NCI-H128 (cell line): ENCODE measurements around the gene SMAP2.
A peak's percentile ranks its signal among the peaks of the same experiment; 100 is the strongest.
"Not testable (repeated sequence)": the region's sequence is repeated elsewhere in the genome, so short reads cannot be mapped to it uniquely, and the experiment has no call there.

Source experiments
- DNase-seq: peaks from one replicate; lab custom pipeline; 2025; ENCODE audit not compliant: unreplicated experiment; lab: John Stamatoyannopoulos, UW

Gene SMAP2

GRCh38 chr1:40371707-40372258 lies 1.7 kb upstream of the SMAP2 start:
- DNase-seq = no peak

GRCh38 chr1:40372658-40373322 lies 737 bp upstream of the SMAP2 start:
- no peak for DNase-seq

DNA sequence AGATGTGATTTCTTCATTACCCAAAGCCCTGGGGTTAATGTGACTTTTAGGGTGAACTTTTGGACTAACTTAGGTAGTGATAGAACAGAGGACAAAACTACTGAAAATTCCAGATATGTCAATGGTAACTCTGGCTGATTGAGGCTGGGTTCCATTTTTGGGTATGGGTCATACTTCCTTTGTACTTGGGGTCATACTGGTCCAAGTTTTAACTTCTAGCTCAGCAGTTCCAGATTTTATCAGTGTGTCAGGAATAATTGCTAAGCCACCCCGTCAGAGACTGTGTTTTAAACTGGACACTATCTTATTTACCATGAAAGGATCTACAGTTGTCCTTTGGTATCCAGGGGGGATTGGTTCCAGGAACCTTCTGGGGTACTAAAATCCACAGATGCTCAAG lies 4.0 kb downstream of the SMAP2 start:
- DNase-seq = no peak

DNA sequence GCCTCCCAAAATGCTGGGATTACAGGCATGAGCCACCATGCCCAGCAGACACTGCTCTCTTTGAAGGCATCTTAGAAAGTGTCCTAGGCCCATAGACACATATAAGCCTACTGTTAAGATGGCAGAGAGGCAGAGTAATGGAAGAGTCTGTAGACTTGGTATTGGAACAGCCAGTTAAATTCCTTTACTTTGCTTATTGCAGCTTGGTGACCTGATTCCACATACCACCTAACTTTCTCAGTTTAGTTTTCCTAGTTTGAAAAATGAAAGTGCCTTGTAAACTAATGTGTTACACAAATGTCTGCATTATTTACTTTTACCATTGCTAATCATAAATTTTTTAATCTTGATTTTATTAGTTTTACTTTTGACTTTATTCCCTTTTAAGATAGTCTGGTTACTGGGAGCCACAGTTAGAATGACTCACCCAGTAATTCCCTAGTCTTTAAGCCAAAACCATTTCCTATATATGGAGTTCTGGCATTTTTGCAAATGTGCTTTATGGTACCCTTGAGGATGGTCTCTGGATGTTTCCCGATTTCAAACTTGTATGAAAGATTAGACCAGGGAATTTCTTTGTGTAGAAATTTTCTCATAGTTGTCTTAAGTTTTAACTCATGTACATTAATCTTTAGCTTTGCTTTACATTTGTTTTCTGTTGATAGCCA lies 6.4 kb downstream of the SMAP2 start:
- DNase-seq = no peak

DNA sequence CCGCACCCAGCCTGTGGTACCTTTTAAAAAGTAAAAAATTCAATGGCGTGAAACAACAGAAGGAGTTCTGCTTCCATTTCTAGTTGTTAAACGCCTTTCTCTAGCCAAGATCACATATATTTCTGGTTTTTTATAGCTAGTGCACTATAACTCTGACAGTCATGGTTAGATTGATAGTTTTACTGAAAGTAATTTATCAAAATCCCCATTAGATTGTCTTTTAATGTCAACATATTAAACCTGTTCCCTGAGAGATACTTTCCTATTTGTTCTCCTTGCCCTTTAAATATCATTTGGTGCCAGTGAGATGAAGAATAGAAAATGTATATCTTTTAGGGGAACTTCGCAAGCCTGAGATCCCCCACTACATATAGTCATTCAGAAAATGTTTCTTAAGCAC lies 7.3 kb downstream of the SMAP2 start:
- DNase-seq = no peak

- no peak for DNase-seq
These were observed 8.0 kb downstream of the SMAP2 start for GRCh38 chr1:40381268-40382107.

DNA sequence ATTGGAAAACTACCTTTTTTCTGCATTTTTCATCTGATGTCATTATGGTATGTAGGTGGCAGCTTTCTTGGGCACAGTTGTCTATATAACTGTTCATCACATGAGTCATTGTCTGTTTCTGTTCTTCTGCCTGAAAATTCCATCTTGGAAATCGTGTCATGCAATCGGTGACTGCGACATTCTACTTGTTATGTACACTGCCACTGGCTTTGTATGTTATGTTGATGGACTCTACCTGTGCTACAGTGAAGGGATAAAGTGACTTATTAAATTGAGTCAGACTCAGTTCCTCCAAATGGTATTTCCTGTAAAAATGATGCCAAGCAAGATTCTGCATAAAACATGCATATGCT lies 8.6 kb downstream of the SMAP2 start:
- no peak for DNase-seq

DNA sequence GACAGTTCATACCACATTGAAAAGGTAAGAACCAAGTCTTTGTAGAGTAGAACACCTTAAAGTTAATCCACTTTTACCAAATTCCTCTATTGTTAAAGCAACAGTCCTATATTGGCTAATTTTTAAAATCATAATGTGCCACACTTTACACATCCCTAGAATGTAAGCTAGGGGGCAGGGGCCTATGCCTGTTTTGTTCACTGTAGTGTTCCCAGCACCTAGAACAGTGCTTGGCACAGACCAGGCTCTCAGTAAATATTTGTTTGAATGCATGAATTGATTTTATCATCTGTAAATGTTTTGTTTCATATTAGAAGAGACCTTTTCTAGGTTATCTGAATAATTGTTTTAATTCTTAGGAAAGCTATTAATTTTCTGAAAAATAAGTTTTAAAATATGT lies 9.1 kb downstream of the SMAP2 start:
- no peak for DNase-seq

DNA sequence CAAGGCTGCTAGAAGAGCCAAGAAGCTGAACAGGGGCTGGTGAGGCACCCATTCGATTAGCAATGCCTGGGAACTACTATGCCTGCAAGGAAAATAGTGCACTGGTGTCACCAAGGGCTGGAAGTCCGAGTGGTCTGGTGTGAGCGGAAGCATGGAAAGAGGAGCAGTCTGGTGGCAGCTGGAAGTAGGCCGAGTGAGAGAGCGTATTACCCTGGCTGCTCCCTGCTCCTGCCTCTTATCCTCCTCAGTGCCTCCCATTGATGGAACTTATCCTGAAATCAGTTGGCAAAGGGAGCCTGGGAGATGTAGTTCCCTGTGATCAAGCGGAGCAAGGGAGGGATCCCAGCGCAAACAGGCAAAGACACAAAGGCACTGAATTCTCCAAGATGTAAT lies 9.6 kb downstream of the SMAP2 start:
- DNase-seq = no peak

GRCh38 chr1:40383488-40384412 lies 10.2 kb downstream of the SMAP2 start:
- DNase-seq = no peak

DNA sequence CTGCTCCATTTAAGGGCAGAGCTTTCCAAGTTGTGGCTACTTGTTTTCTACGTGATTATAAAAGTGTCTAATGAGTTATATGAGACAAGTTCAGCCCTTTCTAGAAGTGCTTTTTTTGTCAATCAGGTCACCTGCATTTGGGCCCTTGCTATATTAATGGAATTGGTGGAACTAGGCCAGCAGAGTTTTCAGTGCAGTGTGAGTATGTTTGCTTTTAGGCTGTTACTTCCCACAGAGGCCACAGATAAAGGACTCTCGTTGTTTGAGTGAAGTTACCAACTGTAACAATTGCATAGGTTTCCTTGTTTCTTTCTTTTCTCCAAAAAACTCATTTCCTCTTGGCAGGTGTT lies 10.9 kb downstream of the SMAP2 start:
- peak; percentile 21 for DNase-seq

DNA sequence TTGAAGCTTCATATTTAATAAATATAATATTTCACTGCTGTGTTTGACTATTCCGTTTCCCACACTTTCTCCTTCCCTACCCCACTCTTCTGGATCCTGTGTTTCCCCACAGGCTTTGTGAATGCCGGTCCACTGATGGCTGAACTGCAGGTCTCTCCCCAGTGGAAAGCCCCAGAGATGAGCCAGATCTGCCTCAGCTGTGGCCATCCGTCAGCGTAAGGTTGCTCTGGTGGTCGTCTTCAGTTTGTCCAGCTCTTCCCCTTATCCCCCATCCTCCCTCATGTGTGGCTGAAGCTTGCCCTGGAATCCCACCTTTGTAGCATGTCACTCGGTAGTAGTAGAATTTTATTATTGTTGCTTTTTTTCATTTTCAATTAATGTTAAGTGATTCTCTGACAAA lies 11.4 kb downstream of the SMAP2 start:
- no peak for DNase-seq

GRCh38 chr1:40385437-40386358 lies 12.2 kb downstream of the SMAP2 start:
- DNase-seq = no peak

DNA sequence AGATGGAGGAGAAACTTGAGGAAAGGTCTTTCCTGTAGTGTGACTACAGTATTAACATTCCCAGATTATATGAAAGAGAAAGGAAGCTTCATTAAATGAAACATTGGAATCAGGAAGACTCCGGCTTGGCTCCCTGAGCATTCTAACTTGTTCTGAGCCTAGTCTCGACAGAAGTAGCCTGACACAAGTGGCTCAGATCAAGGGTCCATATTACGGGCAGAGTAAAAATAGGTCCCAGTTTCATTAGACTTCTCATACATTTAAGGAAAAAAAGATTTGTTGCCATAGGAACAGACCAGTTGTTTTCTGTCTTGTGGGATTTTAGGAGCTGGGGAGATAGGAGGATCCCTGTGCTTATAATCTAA lies 12.8 kb downstream of the SMAP2 start:
- DNase-seq = no peak

- DNase-seq = no peak
These were observed 13.3 kb downstream of the SMAP2 start for GRCh38 chr1:40386796-40387195.

GRCh38 chr1:40387381-40388306 lies 14.1 kb downstream of the SMAP2 start:
- DNase-seq = not testable (repeated sequence)

GRCh38 chr1:40388456-40389321 lies 15.2 kb downstream of the SMAP2 start:
- not testable (repeated sequence) for DNase-seq

- no peak for DNase-seq
These were observed 15.8 kb downstream of the SMAP2 start for GRCh38 chr1:40389322-40389803.
